Common myeloid progenitor, CD34-positive (primary cell): ENCODE results near the gene GMEB1.
"Not testable (repeated sequence)": the region's sequence is repeated elsewhere in the genome, so short reads cannot be mapped to it uniquely, and the experiment has no call there.

Experiments
- CTCF ChIA-PET: fragments of 350-600 bp; sonication (Branson Sonifier 250); formaldehyde crosslinking; loops from one replicate; lab custom pipeline; 2021; ENCODE audit warnings: antibody characterized with exemption; lab: Charles Lee
- POLR2A ChIA-PET: fragments of 350-600 bp; sonication (Branson Sonifier 250); formaldehyde crosslinking; loops from one replicate; lab custom pipeline; 2021; ENCODE audit warnings: antibody characterized with exemption; lab: Charles Lee
- DNase-seq, 3 donors: peaks; one replicate each; pipeline versions ENCODE4 v3.0.0 to v3.0.0-alpha.2; 2013
- H3K27ac ChIP-seq, 2 experiments: 1 replicate in 1 of 2; 2 replicates in 1 of 2; pipeline ENCODE4 v1.7.0; 2013; ENCODE audit warnings: inconsistent platforms in 2 of 2, low read length in 2 of 2, mild to moderate bottlenecking in 2 of 2, low read depth in 1 of 2, moderate library complexity in 1 of 2; ENCODE audit not compliant: severe bottlenecking in 2 of 2, insufficient read depth in 1 of 2, poor library complexity in 1 of 2
- H3K27me3 ChIP-seq, 5 experiments: replicated peaks in 2 of 5; 1 replicate in 3 of 5; 2 replicates in 2 of 5; pipeline versions ENCODE4 v1.6.1 to v1.7.0; 2013; ENCODE audit warnings: low read length in 4 of 5, mild to moderate bottlenecking in 2 of 5, moderate library complexity in 2 of 5, inconsistent platforms in 1 of 5; ENCODE audit not compliant: insufficient read depth in 5 of 5, control insufficient read depth in 4 of 5
- H3K36me3 ChIP-seq, 4 experiments: 1 replicate in 2 of 4; 2 replicates in 2 of 4; pipeline versions ENCODE4 v1.6.1 to v1.7.0; 2013; ENCODE audit warnings: low read length in 3 of 4, control low read depth in 1 of 4, mild to moderate bottlenecking in 1 of 4; ENCODE audit not compliant: control insufficient read depth in 4 of 4, insufficient read depth in 4 of 4
- H3K4me1 ChIP-seq, 4 experiments: 1 replicate in 3 of 4; 2 replicates in 1 of 4; pipeline versions ENCODE4 v1.6.1 to v1.7.1; 2013; ENCODE audit warnings: low read length in 3 of 4, mild to moderate bottlenecking in 3 of 4, control low read depth in 1 of 4, inconsistent platforms in 1 of 4, moderate library complexity in 1 of 4; ENCODE audit not compliant: control insufficient read depth in 4 of 4, insufficient read depth in 4 of 4; ENCODE audit errors: control extremely low read depth in 1 of 4
- H3K4me3 ChIP-seq, 7 experiments: 1 replicate in 4 of 7; 2 replicates in 3 of 7; pipeline versions ENCODE4 v1.5.1 to v1.7.0; 2013; ENCODE audit warnings: mild to moderate bottlenecking in 7 of 7, low read length in 6 of 7, moderate library complexity in 6 of 7, inconsistent platforms in 2 of 7, low read depth in 2 of 7, control low read depth in 1 of 7; ENCODE audit not compliant: insufficient read depth in 4 of 7, control insufficient read depth in 1 of 7; ENCODE audit errors: extremely low read depth in 1 of 7
- H3K9me3 ChIP-seq, 5 experiments: 1 replicate in 4 of 5; 2 replicates in 1 of 5; pipeline versions ENCODE4 v1.6.1 to v1.7.1; 2013; ENCODE audit warnings: low read length in 4 of 5, mild to moderate bottlenecking in 2 of 5, inconsistent platforms in 1 of 5, low read depth in 1 of 5, moderate library complexity in 1 of 5; ENCODE audit not compliant: control insufficient read depth in 4 of 5, insufficient read depth in 2 of 5; ENCODE audit errors: control extremely low read depth in 1 of 5
- WGBS: methylation state at CpG from one replicate; pipeline ENCODE4 v1.1.5; 2013; ENCODE audit not compliant: insufficient coverage; 5-methylcytosine and 5-hydroxymethylcytosine counted together

The GMEB1 gene

DNA sequence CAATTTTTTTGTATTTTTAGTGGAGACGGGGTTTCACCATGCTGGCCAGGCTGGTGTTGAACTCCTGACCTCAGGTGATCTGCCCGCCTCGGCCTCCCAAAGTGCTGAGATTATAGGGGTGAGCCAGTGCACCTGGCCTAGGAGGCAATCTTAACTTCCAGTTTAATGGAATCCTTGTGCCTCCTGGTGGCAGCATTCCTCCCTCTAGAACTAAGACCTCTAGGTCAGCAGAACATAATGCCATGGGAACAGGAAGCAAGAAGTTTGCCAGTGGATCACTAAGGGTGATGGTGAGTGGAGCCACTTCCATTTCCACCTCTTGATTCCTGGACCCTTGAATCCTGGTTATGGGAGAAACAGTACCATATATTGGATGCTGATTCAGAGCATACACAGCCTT, 14.7 kb upstream of the GMEB1 start:
- POLR2A ChIA-PET, H3K9me3 ChIP-seq, H3K27me3 ChIP-seq, H3K4me3 ChIP-seq, H3K4me1 ChIP-seq, H3K27ac ChIP-seq, H3K36me3 ChIP-seq: not testable (repeated sequence)
- CTCF ChIA-PET, result interaction anchor here (2.1 kb wide), 1 partner anchor 10 kb away, joined by 5 read pairs; no protein-coding TSS in a partner anchor
- WGBS, result 88% methylated on average over 3 of the region's 3 CpGs
- peak; percentile 11 to 28 (median 15) for DNase-seq

DNA sequence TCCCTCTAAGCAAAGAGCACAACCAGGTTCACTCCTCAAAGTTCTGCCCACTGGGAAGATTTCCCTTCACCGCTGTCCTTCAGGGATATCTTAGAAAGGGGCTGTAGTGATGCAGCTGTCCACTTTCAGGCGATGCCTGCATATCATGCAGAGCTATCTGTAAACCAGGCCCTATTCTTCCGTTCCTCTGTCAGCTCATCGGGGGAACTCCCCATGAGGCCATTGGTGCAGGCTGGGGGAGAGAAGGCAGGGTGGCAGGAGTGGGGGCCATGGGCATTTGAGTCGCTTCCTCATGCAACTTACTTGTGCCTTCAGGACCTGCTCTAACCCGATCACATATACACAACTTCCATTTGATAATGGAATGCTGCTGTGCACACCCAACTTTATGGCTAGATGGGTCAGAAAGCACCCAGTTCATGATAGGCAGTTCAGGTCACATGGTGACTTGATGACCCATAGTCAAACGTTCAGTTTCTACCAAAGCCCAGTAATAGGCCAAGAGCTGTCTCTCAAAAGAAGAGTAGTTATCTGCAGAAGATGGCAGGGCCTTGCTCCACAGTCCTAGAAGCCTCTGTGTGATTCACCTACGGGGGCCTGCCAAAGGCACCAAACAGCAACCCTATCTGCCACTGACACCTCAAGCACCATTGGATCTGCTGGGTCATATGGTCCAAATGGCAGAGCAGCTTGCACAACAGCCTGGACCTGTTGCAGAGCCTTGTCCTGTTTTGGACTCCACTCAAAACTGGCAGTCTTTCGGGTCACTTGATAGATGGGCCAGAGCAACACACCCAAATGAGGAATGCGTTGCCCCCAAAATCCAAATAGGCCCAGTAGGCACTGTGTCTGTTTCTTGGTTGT, 12.9 kb upstream of the GMEB1 start:
- H3K9me3 ChIP-seq, result not testable (repeated sequence)
- WGBS, result 92% methylated on average over 8 of the region's 10 CpGs
- CTCF ChIA-PET, result interaction anchor here (0.8 to 2.1 kb wide), 2 partner anchors 9 to 69 kb away, joined by 3 to 5 read pairs; no protein-coding TSS in a partner anchor

DNA sequence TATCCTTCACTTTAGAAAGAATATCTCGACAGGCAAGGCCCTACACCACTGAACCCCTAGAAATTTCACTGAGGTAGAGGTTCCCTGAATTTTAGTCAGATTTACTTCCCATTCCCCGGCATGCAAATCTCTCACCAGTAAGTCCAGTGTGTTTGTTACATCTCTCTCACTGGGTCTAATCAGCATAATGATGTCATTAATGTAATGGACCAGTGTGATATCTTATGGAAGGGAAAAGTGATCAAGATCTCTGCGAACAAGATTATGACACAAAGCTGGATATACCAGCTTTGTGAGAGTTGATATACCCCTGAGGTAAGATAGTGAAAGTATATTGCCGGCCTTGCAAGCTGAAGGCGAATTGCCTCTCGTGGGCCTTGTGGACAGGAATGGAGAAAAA, 12.2 kb upstream of the GMEB1 start:
- ChIA-PET POLR2A (no interaction called here), CTCF (no interaction called here)
- 98% methylated on average over 5 of the region's 6 CpGs for WGBS
- Histone ChIP-seq H3K27ac (no peak overlapping the region), H3K36me3 (no peaks in the 10 kb centered on the region), H3K9me3 (no peaks in the 10 kb centered on the region), H3K4me3 (no peak overlapping the region), H3K27me3 (no peaks in the 10 kb centered on the region), H3K4me1 (no peaks in the 10 kb centered on the region)
- no peak for DNase-seq

More for the DNA sequence above, 12.9 kb upstream of the GMEB1 start:
- H3K4me3 ChIP-seq, H3K36me3 ChIP-seq, H3K27me3 ChIP-seq, POLR2A ChIA-PET, H3K4me1 ChIP-seq, H3K27ac ChIP-seq: not testable (repeated sequence)
- DNase-seq, result peak in 2 of 3 donors; percentile 15 to 45

DNA sequence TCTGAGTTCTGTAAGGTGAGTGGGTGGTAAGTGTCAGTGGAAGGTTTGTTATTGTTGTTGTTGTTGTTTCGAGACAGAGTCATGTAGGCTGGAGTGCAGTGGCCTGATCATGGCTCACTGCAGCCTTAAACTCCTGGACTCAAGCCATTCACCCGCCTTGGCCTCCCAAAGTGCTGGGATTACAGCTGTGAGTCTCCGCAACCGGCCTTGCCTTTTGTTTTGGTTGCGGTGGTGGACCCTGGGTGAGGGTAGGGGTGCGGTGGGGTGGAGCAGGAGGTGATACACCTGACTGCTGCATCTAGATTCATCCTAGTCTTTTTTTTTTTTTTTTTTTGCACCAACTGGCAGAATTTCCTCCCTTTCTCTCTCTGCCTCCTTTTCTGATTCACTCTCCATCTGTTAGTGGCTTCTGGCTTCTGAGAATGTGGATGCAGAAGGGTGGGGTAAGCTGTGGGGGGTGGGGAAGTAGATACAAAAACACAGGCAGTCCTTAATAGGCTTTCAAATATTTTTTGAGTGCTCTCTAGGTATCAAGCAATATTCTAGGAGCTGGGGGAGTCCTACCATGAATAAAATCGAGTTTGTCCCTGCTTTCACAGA, 4.6 kb upstream of the GMEB1 start:
- peaks cover 5 to 11% (median 8%) of the 10 kb centered on the region in 4 experiments for H3K4me1 ChIP-seq
- 93% methylated on average over 3 of the region's 7 CpGs for WGBS
- H3K9me3 ChIP-seq, result no peaks in the 10 kb centered on the region
- H3K4me3 ChIP-seq, result no peak overlapping the region
- CTCF ChIA-PET, result interaction anchor here (0.6 to 1.2 kb wide), 2 partner anchors 9 to 123 kb away, joined by 3 to 5 read pairs; no protein-coding TSS in a partner anchor
- H3K27ac ChIP-seq, result no peak overlapping the region
- no peaks in the 10 kb centered on the region for H3K36me3 ChIP-seq
- no peaks in the 10 kb centered on the region for H3K27me3 ChIP-seq
- no peak for DNase-seq
- POLR2A ChIA-PET, result interaction anchor here (0.6 to 0.7 kb wide), 2 partner anchors 22 to 55 kb away, joined by 4 to 5 read pairs; no protein-coding TSS in a partner anchor

DNA sequence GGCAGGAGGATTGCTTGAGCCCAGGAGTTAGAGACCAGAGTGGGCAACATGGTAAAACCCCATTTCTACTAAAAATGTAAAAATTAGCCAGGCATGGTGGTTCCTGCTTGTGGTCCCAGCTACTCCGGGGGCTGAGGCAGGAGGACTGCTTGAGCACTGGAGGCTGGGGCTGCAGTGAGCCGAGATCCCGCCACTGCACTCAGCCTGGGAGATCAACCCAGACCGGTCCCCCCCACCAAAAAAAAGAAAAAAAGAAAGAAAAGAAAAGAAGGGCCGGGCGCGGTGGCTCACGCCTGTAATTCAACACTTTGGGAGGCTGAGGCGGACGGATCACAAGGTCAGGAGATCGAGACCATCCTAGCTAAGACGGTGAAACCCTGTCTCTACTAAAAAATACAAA, 1.8 kb upstream of the GMEB1 start:
- no peak for DNase-seq
- 98% methylated on average over 7 of the region's 12 CpGs for WGBS
- no peak overlapping the region for H3K27ac ChIP-seq
- H3K36me3 ChIP-seq, result no peaks in the 10 kb centered on the region
- H3K27me3 ChIP-seq, result no peaks in the 10 kb centered on the region
- ChIA-PET POLR2A (interaction anchor here (1.4 kb wide), 1 partner anchor 18 kb away, joined by 4 read pairs; the partner anchor contains the start of gene RNU11), CTCF (interaction anchor here (1.1 kb wide), 1 partner anchor 18 kb away, joined by 3 read pairs; the partner anchor contains the start of gene RNU11)
- no peaks in the 10 kb centered on the region for H3K9me3 ChIP-seq
- H3K4me1 ChIP-seq, result peaks cover 10 to 19% (median 15%) of the 10 kb centered on the region in 4 experiments
- H3K4me3 ChIP-seq, result no peak overlapping the region

DNA sequence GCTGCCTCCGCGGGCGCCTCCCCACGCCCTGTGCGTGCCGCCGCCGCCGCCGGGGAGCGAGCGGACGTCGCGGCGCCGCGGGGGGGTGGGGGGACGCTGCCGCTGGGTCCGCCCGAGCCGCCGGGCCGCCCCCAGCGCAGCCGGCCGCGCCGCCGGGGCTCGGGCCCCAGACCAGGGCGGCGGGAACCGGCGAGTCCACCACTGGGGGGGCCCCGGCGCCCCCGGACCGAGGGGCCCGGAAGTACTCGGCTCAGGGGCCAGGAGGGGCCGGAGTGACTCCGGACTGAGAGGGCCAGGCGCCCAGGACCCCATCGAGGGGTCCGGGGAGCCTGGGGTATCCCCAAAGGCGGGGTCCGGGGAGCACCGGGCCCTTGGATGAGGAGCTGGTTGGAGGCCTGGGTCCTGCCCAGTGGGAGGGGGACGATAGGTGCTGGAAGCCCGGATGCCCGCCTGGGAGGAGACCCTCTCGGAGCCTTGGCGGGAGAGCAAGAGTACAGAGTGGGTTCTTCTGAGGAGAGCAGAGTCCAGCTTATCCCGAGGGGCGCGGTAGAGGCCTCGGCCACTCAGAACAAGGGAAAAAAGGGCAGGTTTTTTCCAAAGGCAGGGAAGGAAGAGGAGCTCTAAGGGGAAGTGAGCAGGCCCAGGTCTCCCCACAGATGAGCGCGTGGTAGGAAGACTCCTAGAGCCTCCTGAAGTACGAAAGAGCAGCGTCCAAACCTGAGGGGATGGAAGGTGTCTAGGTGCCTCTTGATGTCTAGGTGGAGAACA, 556 bp downstream of the GMEB1 start:
- ChIA-PET POLR2A (interaction anchor here (0.5 to 2.4 kb wide), 6 partner anchors 17 to 88 kb away, joined by 3 to 29 read pairs (median 7); partner anchors contain the start of genes RNU11 and YTHDF2), CTCF (interaction anchor here (1.3 to 1.5 kb wide), 2 partner anchors 14 to 20 kb away, joined by 3 read pairs; partner anchors contain the start of gene RNU11)
- Histone ChIP-seq H3K9me3 (no peaks in the 10 kb centered on the region), H3K4me3 (peak overlapping the region; percentile 74 to 94 (median 91)), H3K27ac (peak overlapping the region; percentile 90 to 97), H3K36me3 (peaks cover 0 to 2% (median 0%) of the 10 kb centered on the region in 4 experiments), H3K27me3 (no peaks in the 10 kb centered on the region), H3K4me1 (peaks cover 10 to 19% (median 15%) of the 10 kb centered on the region in 4 experiments)
- 0% methylated on average over 54 of the region's 63 CpGs for WGBS
- peak; percentile 15 to 57 (median 24) for DNase-seq
